HCT116 (cell line): Measurements from ENCODE around the gene GLYR1. TPM values are rescaled to one million over a fixed set of nuclear protein-coding genes. Genes with fewer than 3 reads are reported as not detected.

Experiments
- ATAC-seq: fragments of 200-7000 bp; cut with Tn5 transposase; 2 replicates; pipeline ENCODE4 v1.9.1; 2020; ENCODE audit warnings: mild to moderate bottlenecking, moderate library complexity
- BruUV-seq: library from RNA; stranded (reverse); fragments of 400-500 nt; replicated peaks from 2 replicates; lab custom pipeline; 2021; lab: Mats Ljungman, UMichigan
- CTCF ChIA-PET: fragments of 300-600 bp; sonication (Branson Sonifier 250); formaldehyde crosslinking; loops from one replicate; lab custom pipeline; 2021; ENCODE audit warnings: antibody characterized with exemption; lab: Charles Lee
- POLR2A ChIA-PET: fragments of 300-600, 350-600 bp; sonication (Branson Sonifier 250); formaldehyde crosslinking; loops from one replicate; lab custom pipeline; 2021; ENCODE audit warnings: antibody characterized with exemption; lab: Charles Lee
- RAD21 ChIA-PET, 2 experiments: fragments of 300-600 bp; sonication (Branson Sonifier 250); formaldehyde crosslinking; loops; one replicate each; lab custom pipeline; 2023; ENCODE audit warnings: low total read pairs in 2 of 2; ENCODE audit not compliant: uncharacterized antibody in 2 of 2, unreplicated experiment in 2 of 2, low non-redundant PET in 1 of 2; lab: Charles Lee
- DNase-seq: peaks from one replicate; pipeline ENCODE4 v3.0.0-alpha.2; 2010; ENCODE audit warnings: low read depth, low spot score
- H2AFZ ChIP-seq: fragments of 200-600 bp; shearing (Covaris generic), sonication (generic); 2 replicates; pipeline ENCODE4 v1.6.1; 2017; ENCODE audit warnings: low read depth, mixed run types, mixed read lengths, antibody characterized with exemption, low read length; ENCODE audit not compliant: poor library complexity, severe bottlenecking
- H3K27ac ChIP-seq: 2 replicates; pipeline ENCODE4 v1.5.1; 2012; ENCODE audit warnings: low read depth, low read length
- H3K27me3 ChIP-seq: fragments of 200-600 bp; sonication (generic); 2 replicates; pipeline ENCODE4 v1.6.1; 2016; ENCODE audit warnings: mixed run types, low read length, mixed read lengths; ENCODE audit not compliant: insufficient read depth
- H3K36me3 ChIP-seq, 2 experiments: fragments of 200-500 bp in 1 of 2; fragments of 200-600 bp in 1 of 2; sonication (Bioruptor generic) in 1 of 2; sonication (generic) in 1 of 2; 2 replicates each; pipeline versions ENCODE4 v1.5.1 to v1.6.1; 2014 to 2016; ENCODE audit warnings: low read length in 2 of 2, inconsistent platforms in 1 of 2, mixed read lengths in 1 of 2, mixed run types in 1 of 2; ENCODE audit not compliant: insufficient read depth in 2 of 2, control insufficient read depth in 1 of 2
- H3K4me1 ChIP-seq, 2 experiments: fragments of 200-600 bp in 1 of 2; sonication (generic) in 1 of 2; 2 replicates each; pipeline versions ENCODE4 v1.5.1 to v1.6.1; 2012 to 2017; ENCODE audit warnings: low read length in 2 of 2, inconsistent platforms in 1 of 2, mild to moderate bottlenecking in 1 of 2, mixed read lengths in 1 of 2, mixed run types in 1 of 2, moderate library complexity in 1 of 2; ENCODE audit not compliant: insufficient read depth in 2 of 2, control insufficient read depth in 1 of 2
- H3K4me2 ChIP-seq: fragments of 200-600 bp; sonication (generic); 2 replicates; pipeline ENCODE4 v1.6.1; 2017; ENCODE audit warnings: mixed run types, low read length, mixed read lengths
- H3K4me3 ChIP-seq, 2 experiments: fragments of 200-600 bp in 1 of 2; sonication (generic) in 1 of 2; replicated peaks in 1 of 2; 2 replicates each; pipeline ENCODE4 v1.5.1; 2011 to 2016; ENCODE audit warnings: low read length in 2 of 2, control low read depth in 1 of 2, low read depth in 1 of 2, mild to moderate bottlenecking in 1 of 2, mixed read lengths in 1 of 2, mixed run types in 1 of 2
- H3K79me2 ChIP-seq: fragments of 200-600 bp; sonication (generic); 2 replicates; pipeline ENCODE4 v1.6.1; 2017; ENCODE audit warnings: mild to moderate bottlenecking, mixed run types, low read length, moderate library complexity, mixed read lengths; ENCODE audit not compliant: insufficient read depth
- H3K9ac ChIP-seq: fragments of 200-600 bp; sonication (generic); 2 replicates; pipeline ENCODE4 v1.6.1; 2016; ENCODE audit warnings: low read length, mixed read lengths
- H3K9me2 ChIP-seq: fragments of 200-600 bp; sonication (generic), shearing (Covaris generic); 2 replicates; pipeline ENCODE4 v1.6.1; 2017; ENCODE audit warnings: mixed run types, mild to moderate bottlenecking, moderate library complexity; ENCODE audit not compliant: insufficient read depth
- H3K9me3 ChIP-seq, 2 experiments: fragments of 200-500 bp in 1 of 2; fragments of 200-600 bp in 1 of 2; sonication (Bioruptor generic) in 1 of 2; sonication (generic) in 1 of 2; 2 replicates each; pipeline ENCODE4 v1.6.1; 2014 to 2017; ENCODE audit warnings: low read length in 2 of 2, mixed read lengths in 2 of 2, inconsistent platforms in 1 of 2, low read depth in 1 of 2, mild to moderate bottlenecking in 1 of 2, mixed run types in 1 of 2, moderate library complexity in 1 of 2; ENCODE audit not compliant: control insufficient read depth in 1 of 2, insufficient read depth in 1 of 2
- H4K20me1 ChIP-seq: fragments of 200-600 bp; sonication (generic), shearing (Covaris generic); 2 replicates; pipeline ENCODE4 v1.6.1; 2017; ENCODE audit warnings: mixed run types, mild to moderate bottlenecking, moderate library complexity; ENCODE audit not compliant: insufficient read depth
- CBX3 ChIP-seq: IDR thresholded peaks from 2 replicates; pipeline ENCODE4 v1.6.1; 2012; ENCODE audit warnings: low read depth
- CEBPB ChIP-seq: IDR thresholded peaks from 2 replicates; pipeline ENCODE4 v1.6.1; 2012; ENCODE audit warnings: low read depth
- EZH2 ChIP-seq: fragments of 200-600 bp; sonication (generic); IDR thresholded peaks from 2 replicates; pipeline ENCODE4 v1.6.1; 2017; ENCODE audit warnings: antibody characterized with exemption, mixed run types
- EZH2phosphoT487 ChIP-seq: fragments of 200-600 bp; IDR thresholded peaks from 2 replicates; pipeline ENCODE4 v1.6.1; 2018; ENCODE audit warnings: antibody characterized with exemption, borderline replicate concordance
- JUND ChIP-seq: IDR thresholded peaks from 2 replicates; pipeline ENCODE4 v1.6.1; 2012
- POLR2AphosphoS5 ChIP-seq: IDR thresholded peaks from 2 replicates; pipeline ENCODE4 v1.6.1; 2011; ENCODE audit warnings: mild to moderate bottlenecking, low read depth, low read length, moderate library complexity
- SIN3A ChIP-seq: IDR thresholded peaks from 2 replicates; pipeline ENCODE4 v1.6.1; 2012; ENCODE audit warnings: low read depth
- SP1 ChIP-seq: IDR thresholded peaks from 2 replicates; pipeline ENCODE4 v1.6.1; 2012; ENCODE audit warnings: low read depth
- SRF ChIP-seq: IDR thresholded peaks from 2 replicates; pipeline ENCODE4 v1.6.1; 2012; ENCODE audit warnings: low read depth
- TCF7L2 ChIP-seq: IDR thresholded peaks from 2 replicates; pipeline ENCODE4 v1.7.0; 2011; ENCODE audit warnings: borderline replicate concordance, inconsistent platforms; ENCODE audit not compliant: insufficient read depth, insufficient read length; ENCODE audit errors: extremely low read depth
- ZNF274 ChIP-seq: fragments of 200-500 bp; sonication (Bioruptor generic); IDR thresholded peaks from 2 replicates; pipeline ENCODE4 v1.6.1; 2014; ENCODE audit warnings: mild to moderate bottlenecking, low read depth, low read length, inconsistent platforms
- intact Hi-C: fragments of 100-400 bp; cut with micrococcal nuclease; formaldehyde crosslinking; loops from 2 replicates; pipeline ENCODE4 v1.10.0; 2022
- total RNA-seq: library from RNA; stranded (reverse); gene quantifications from one replicate; pipeline ENCODE4 v1.2.1, GENCODE V29; 2021; ENCODE audit not compliant: unreplicated experiment
- TF ChIP-seq, protein P1 (sequence below): IDR thresholded peaks from 2 replicates; pipeline ENCODE4 v1.6.1; 2011; ENCODE audit warnings: mild to moderate bottlenecking, low read length, moderate library complexity; ENCODE audit not compliant: insufficient replicate concordance; ENCODE audit errors: extremely low read depth
- TF ChIP-seq, protein P2 (sequence below): IDR thresholded peaks from 2 replicates; pipeline ENCODE4 v1.6.1; 2012
- TF ChIP-seq, protein P3 (sequence below): IDR thresholded peaks from 2 replicates; pipeline ENCODE4 v1.6.1; 2012; ENCODE audit warnings: low read depth

GLYR1 gene
- total RNA-seq, 1 experiment from 2014 or later: 50.0 TPM

DNA sequence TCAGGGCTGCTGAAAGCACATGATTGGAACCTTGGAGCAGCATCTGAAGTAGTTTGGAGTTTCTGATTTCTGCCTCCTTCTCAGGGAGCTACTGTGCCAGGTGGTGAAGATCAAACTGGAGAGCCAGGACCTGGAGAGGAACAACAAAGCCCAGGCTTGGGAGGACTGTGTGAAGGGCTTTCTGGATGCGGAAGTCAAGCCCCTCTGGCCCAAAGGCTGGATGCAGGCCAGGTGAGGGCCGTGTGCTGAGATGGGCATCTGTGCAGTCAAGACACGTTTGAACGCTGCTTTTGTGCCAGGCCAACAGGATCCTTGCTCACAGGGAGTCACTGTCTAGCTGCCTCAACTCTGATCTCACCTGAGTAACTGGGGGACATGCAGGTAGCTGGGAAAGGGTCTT is 24.0 kb upstream of the GLYR1 start (continued):
- TF ChIP-seq SRF: no peak
- TF ChIP-seq SIN3A: no peak
- TF ChIP-seq, protein P1, sequence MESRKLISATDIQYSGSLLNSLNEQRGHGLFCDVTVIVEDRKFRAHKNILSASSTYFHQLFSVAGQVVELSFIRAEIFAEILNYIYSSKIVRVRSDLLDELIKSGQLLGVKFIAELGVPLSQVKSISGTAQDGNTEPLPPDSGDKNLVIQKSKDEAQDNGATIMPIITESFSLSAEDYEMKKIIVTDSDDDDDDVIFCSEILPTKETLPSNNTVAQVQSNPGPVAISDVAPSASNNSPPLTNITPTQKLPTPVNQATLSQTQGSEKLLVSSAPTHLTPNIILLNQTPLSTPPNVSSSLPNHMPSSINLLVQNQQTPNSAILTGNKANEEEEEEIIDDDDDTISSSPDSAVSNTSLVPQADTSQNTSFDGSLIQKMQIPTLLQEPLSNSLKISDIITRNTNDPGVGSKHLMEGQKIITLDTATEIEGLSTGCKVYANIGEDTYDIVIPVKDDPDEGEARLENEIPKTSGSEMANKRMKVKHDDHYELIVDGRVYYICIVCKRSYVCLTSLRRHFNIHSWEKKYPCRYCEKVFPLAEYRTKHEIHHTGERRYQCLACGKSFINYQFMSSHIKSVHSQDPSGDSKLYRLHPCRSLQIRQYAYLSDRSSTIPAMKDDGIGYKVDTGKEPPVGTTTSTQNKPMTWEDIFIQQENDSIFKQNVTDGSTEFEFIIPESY: no peak
- TF ChIP-seq POLR2AphosphoS5: no peak
- TF ChIP-seq, protein P2, sequence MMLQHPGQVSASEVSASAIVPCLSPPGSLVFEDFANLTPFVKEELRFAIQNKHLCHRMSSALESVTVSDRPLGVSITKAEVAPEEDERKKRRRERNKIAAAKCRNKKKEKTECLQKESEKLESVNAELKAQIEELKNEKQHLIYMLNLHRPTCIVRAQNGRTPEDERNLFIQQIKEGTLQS: no peak
- TF ChIP-seq EZH2: no peak

DNA sequence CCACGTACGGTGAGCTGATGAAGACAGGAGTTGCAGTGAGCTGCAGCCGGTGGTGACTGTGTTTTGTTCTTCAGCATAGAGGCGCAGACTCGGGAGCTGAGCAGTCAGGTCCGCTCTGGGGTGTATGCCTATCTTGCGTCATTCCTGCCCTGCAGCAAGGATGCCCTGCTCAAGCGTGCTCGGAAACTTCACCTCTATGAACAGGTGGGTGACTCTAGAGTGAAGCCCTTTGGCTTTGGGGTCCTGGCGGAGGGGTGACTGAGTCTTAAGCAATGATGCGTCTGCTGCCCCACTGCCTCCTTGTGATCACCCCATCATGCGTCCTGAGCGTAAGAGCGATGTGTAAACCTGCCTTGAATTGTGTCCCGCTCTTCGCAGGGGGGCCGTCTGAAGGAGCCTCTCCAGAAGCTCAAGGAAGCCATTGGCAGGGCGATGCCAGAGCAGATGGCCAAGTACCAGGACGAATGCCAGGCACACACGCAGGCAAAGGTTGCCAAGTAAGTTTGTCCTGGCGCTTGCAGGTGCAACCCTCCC is 23.1 kb upstream of the GLYR1 start:
- intact Hi-C loops: no loop called here
- DNase-seq (no peak), ATAC-seq (no peak)
- Histone ChIP-seq H3K4me2 (no peak overlapping the region), H2AFZ (no peak overlapping the region), H3K27ac (no peak overlapping the region), H3K9me2 (no peaks in the 10 kb centered on the region), H4K20me1 (no peaks in the 10 kb centered on the region; the same call in 1 of the 2 replicates), H3K27me3 (no peaks in the 10 kb centered on the region), H3K4me3 (no peak overlapping the region), H3K36me3 (peaks cover 31 to 37% of the 10 kb centered on the region in 2 experiments), H3K79me2 (peaks cover 40% of the 10 kb centered on the region), H3K4me1 (no peaks in the 10 kb centered on the region), H3K9ac (no peak overlapping the region), H3K9me3 (no peaks in the 10 kb centered on the region)
- ChIA-PET RAD21 (no interaction called here), CTCF (no interaction called here), POLR2A (no interaction called here)
- TF ChIP-seq, protein P3, sequence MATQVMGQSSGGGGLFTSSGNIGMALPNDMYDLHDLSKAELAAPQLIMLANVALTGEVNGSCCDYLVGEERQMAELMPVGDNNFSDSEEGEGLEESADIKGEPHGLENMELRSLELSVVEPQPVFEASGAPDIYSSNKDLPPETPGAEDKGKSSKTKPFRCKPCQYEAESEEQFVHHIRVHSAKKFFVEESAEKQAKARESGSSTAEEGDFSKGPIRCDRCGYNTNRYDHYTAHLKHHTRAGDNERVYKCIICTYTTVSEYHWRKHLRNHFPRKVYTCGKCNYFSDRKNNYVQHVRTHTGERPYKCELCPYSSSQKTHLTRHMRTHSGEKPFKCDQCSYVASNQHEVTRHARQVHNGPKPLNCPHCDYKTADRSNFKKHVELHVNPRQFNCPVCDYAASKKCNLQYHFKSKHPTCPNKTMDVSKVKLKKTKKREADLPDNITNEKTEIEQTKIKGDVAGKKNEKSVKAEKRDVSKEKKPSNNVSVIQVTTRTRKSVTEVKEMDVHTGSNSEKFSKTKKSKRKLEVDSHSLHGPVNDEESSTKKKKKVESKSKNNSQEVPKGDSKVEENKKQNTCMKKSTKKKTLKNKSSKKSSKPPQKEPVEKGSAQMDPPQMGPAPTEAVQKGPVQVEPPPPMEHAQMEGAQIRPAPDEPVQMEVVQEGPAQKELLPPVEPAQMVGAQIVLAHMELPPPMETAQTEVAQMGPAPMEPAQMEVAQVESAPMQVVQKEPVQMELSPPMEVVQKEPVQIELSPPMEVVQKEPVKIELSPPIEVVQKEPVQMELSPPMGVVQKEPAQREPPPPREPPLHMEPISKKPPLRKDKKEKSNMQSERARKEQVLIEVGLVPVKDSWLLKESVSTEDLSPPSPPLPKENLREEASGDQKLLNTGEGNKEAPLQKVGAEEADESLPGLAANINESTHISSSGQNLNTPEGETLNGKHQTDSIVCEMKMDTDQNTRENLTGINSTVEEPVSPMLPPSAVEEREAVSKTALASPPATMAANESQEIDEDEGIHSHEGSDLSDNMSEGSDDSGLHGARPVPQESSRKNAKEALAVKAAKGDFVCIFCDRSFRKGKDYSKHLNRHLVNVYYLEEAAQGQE: no peak
- TF ChIP-seq SIN3A (no peak), POLR2AphosphoS5 (no peak), SP1 (no peak), SRF (no peak), EZH2phosphoT487 (no peak), TCF7L2 (no peak), JUND (no peak), CEBPB (no peak), ZNF274 (no peak), CBX3 (no peak)
- TF ChIP-seq, protein P1: no peak
- TF ChIP-seq, protein P2: no peak
- no TSS peak for BruUV-seq
